H1 (cell line): ENCODE data around the gene FAM81B. TPM values are rescaled to one million over a fixed set of nuclear protein-coding genes. Genes with fewer than 3 reads are reported as not detected.

Source experiments
- CTCF ChIA-PET: fragments of 300-600 bp; sonication (Branson Sonifier 250); formaldehyde crosslinking; loops from one replicate; lab custom pipeline; 2021; ENCODE audit not compliant: partially characterized antibody; lab: Charles Lee
- POLR2A ChIA-PET: fragments of 300-600 bp; sonication (Branson Sonifier 250); formaldehyde crosslinking; loops from one replicate; lab custom pipeline; 2021; ENCODE audit warnings: inconsistent platforms; ENCODE audit not compliant: partially characterized antibody; lab: Charles Lee
- DNase-seq, 2 experiments: peaks; one replicate each; pipeline versions ENCODE4 v3.0.0 to v3.0.0-alpha.2; 2010 to 2022; ENCODE audit warnings: low spot score in 2 of 2, low read depth in 1 of 2, mixed read lengths in 1 of 2
- FAIRE-seq: peaks from 2 replicates; lab custom pipeline; 2011; peaks lifted over from hg19 to GRCh38; lab: Jason Lieb, UNC
- H2AFZ ChIP-seq: 2 replicates; pipeline ENCODE4 v1.8.1; 2012; ENCODE audit warnings: low read length, inconsistent platforms
- H2AK5ac ChIP-seq: 2 replicates; pipeline ENCODE4 v1.6.1; 2013; ENCODE audit warnings: low read depth, low read length
- H2BK120ac ChIP-seq: replicated peaks from 2 replicates; pipeline ENCODE3; 2013; ENCODE audit warnings: low read depth, low read length, inconsistent platforms
- H2BK12ac ChIP-seq: 2 replicates; pipeline ENCODE4 v1.6.1; 2013; ENCODE audit warnings: low read depth, low read length
- H2BK15ac ChIP-seq: 2 replicates; pipeline ENCODE4 v1.6.1; 2013; ENCODE audit warnings: low read length
- H2BK20ac ChIP-seq: 2 replicates; pipeline ENCODE4 v1.6.1; 2013; ENCODE audit warnings: low read length
- H2BK5ac ChIP-seq: 2 replicates; pipeline ENCODE4 v1.6.1; 2013; ENCODE audit warnings: low read depth, low read length
- H3K14ac ChIP-seq: 2 replicates; pipeline ENCODE4 v1.6.1; 2013; ENCODE audit warnings: inconsistent platforms; ENCODE audit not compliant: insufficient read length
- H3K18ac ChIP-seq: 2 replicates; pipeline ENCODE4 v1.6.1; 2013; ENCODE audit warnings: low read length; ENCODE audit errors: extremely low read depth
- H3K23ac ChIP-seq: 2 replicates; pipeline ENCODE4 v1.6.1; 2013; ENCODE audit warnings: inconsistent platforms; ENCODE audit not compliant: insufficient read length
- H3K23me2 ChIP-seq: 2 replicates; pipeline ENCODE4 v1.6.1; 2013; ENCODE audit warnings: low read depth, low read length
- H3K27ac ChIP-seq: 2 replicates; pipeline ENCODE4 v1.6.1; 2011; ENCODE audit warnings: low read depth, low read length, inconsistent platforms
- H3K27me3 ChIP-seq, 4 experiments: replicated peaks in 1 of 4; 1 replicate in 1 of 4; 2 replicates in 3 of 4; pipeline versions ENCODE4 v1.6.1 to v1.8.1; 2011 to 2013; ENCODE audit warnings: low read length in 3 of 4, mild to moderate bottlenecking in 3 of 4, inconsistent platforms in 2 of 4, mixed read lengths in 2 of 4, moderate library complexity in 1 of 4; ENCODE audit not compliant: control insufficient read depth in 3 of 4, insufficient read depth in 3 of 4; ENCODE audit errors: extremely low read depth in 1 of 4
- H3K36me3 ChIP-seq, 4 experiments: 2 replicates each; pipeline versions ENCODE4 v1.6.1 to v1.8.1; 2011 to 2013; ENCODE audit warnings: mild to moderate bottlenecking in 4 of 4, low read length in 3 of 4, moderate library complexity in 2 of 4, control low read depth in 1 of 4, inconsistent platforms in 1 of 4; ENCODE audit not compliant: insufficient read depth in 4 of 4, control insufficient read depth in 2 of 4
- H3K4ac ChIP-seq: replicated peaks from 2 replicates; pipeline ENCODE3; 2013; ENCODE audit warnings: low read length, low read depth, mixed read lengths, inconsistent platforms; ENCODE audit not compliant: insufficient read length
- H3K4me1 ChIP-seq, 4 experiments: replicated peaks in 1 of 4; 1 replicate in 1 of 4; 2 replicates in 3 of 4; pipeline versions ENCODE4 v1.6.1 to v1.8.1; 2011 to 2013; ENCODE audit warnings: low read length in 3 of 4, inconsistent platforms in 2 of 4, mixed read lengths in 1 of 4; ENCODE audit not compliant: insufficient read depth in 4 of 4, control insufficient read depth in 3 of 4
- H3K4me2 ChIP-seq, 2 experiments: 2 replicates each; pipeline versions ENCODE4 v1.6.1 to v1.8.1; 2011 to 2013; ENCODE audit warnings: low read depth in 2 of 2, low read length in 2 of 2, control low read depth in 1 of 2, inconsistent platforms in 1 of 2, mild to moderate bottlenecking in 1 of 2; ENCODE audit not compliant: insufficient read depth in 1 of 2
- H3K4me3 ChIP-seq, 4 experiments: fragments of 200-600, 300-600 bp in 1 of 4; sonication (generic), shearing (Covaris generic), sonication (Bioruptor Twin) in 1 of 4; 2 replicates each; pipeline versions ENCODE4 v1.5.1 to v1.8.1; 2011 to 2016; ENCODE audit warnings: low read length in 4 of 4, low read depth in 3 of 4, control low read depth in 2 of 4, inconsistent platforms in 2 of 4, mild to moderate bottlenecking in 2 of 4, mixed read lengths in 1 of 4, moderate library complexity in 1 of 4; ENCODE audit not compliant: insufficient read depth in 2 of 4; ENCODE audit errors: extremely low read depth in 1 of 4
- H3K56ac ChIP-seq: replicated peaks from 2 replicates; pipeline ENCODE3; 2013; ENCODE audit warnings: low read depth, mild to moderate bottlenecking, mixed read lengths, low read length, inconsistent platforms; ENCODE audit not compliant: insufficient read length
- H3K79me1 ChIP-seq: 2 replicates; pipeline ENCODE4 v1.6.1; 2013; ENCODE audit warnings: low read depth, low read length, control low read depth
- H3K79me2 ChIP-seq, 2 experiments: 2 replicates each; pipeline versions ENCODE4 v1.6.1 to v1.8.1; 2012 to 2013; ENCODE audit warnings: low read length in 2 of 2, mild to moderate bottlenecking in 2 of 2, inconsistent platforms in 1 of 2; ENCODE audit not compliant: insufficient read depth in 2 of 2, control insufficient read depth in 1 of 2
- H3K9ac ChIP-seq, 4 experiments: replicated peaks in 1 of 4; 1 replicate in 1 of 4; 2 replicates in 3 of 4; pipeline versions ENCODE4 v1.6.1 to v1.8.1; 2011 to 2013; ENCODE audit warnings: low read depth in 3 of 4, low read length in 3 of 4, control low read depth in 2 of 4, mild to moderate bottlenecking in 2 of 4, moderate library complexity in 2 of 4, inconsistent platforms in 1 of 4; ENCODE audit errors: extremely low read depth in 1 of 4
- H3K9me3 ChIP-seq, 2 experiments: 2 replicates each; pipeline versions ENCODE4 v1.6.1 to v1.8.1; 2012 to 2013; ENCODE audit warnings: mild to moderate bottlenecking in 2 of 2, moderate library complexity in 2 of 2, control low read depth in 1 of 2, inconsistent platforms in 1 of 2, low read depth in 1 of 2, low read length in 1 of 2, mixed read lengths in 1 of 2; ENCODE audit not compliant: insufficient read depth in 2 of 2
- H4K20me1 ChIP-seq, 2 experiments: replicated peaks in 1 of 2; 2 replicates each; pipeline versions ENCODE3 to v1.8.1; 2011 to 2013; ENCODE audit warnings: inconsistent platforms in 2 of 2, low read length in 2 of 2, mild to moderate bottlenecking in 1 of 2; ENCODE audit not compliant: insufficient read depth in 2 of 2, control insufficient read depth in 1 of 2
- H4K5ac ChIP-seq: 2 replicates; pipeline ENCODE4 v1.6.1; 2013; ENCODE audit warnings: low read length, low read depth, mixed read lengths, inconsistent platforms; ENCODE audit not compliant: insufficient read length
- H4K8ac ChIP-seq: 2 replicates; pipeline ENCODE4 v1.8.0; 2013; ENCODE audit warnings: mild to moderate bottlenecking, moderate library complexity, low read length, inconsistent platforms; ENCODE audit not compliant: insufficient read depth; ENCODE audit errors: extremely low read depth
- H4K91ac ChIP-seq: replicated peaks from 2 replicates; pipeline ENCODE3; 2013; ENCODE audit warnings: low read length, mixed read lengths, inconsistent platforms; ENCODE audit not compliant: insufficient read length
- SP1 ChIP-seq: IDR thresholded peaks from 2 replicates; pipeline ENCODE4 v1.6.1; 2011; ENCODE audit warnings: low read depth, low read length
- WGBS, 2 experiments: shearing (Covaris generic) in 1 of 2; methylation state at CpG; one replicate each; pipeline versions ENCODE4 v1.1.6 to v1.1.7; 2013 to 2015; ENCODE audit warnings: low lambda C conversion rate in 2 of 2, mixed read lengths in 2 of 2, inconsistent platforms in 1 of 2, low coverage in 1 of 2, missing lambda C conversion rate in 1 of 2; ENCODE audit not compliant: insufficient replicate concordance in 2 of 2, insufficient coverage in 1 of 2, insufficient read length in 1 of 2; ENCODE audit errors: extremely low coverage in 1 of 2, missing lambda C conversion rate in 1 of 2; 5-methylcytosine and 5-hydroxymethylcytosine counted together
- polyA plus RNA-seq, 7 experiments: library from polyadenylated mRNA; depleted of rRNA in 3 of 7; stranded (reverse) in 5 of 7; unstranded in 2 of 7; fragments of >200 nt in 5 of 7; fragments of 200-250 nt in 2 of 7; gene quantifications; 1 replicate in 5 of 7; 2 replicates in 1 of 7; 4 replicates in 1 of 7; pipeline versions ENCODE4 v1.2.1 to v1.2.3, GENCODE V29; 2011 to 2013; ENCODE audit warnings: missing spikeins in 2 of 7, mixed read lengths in 2 of 7
- total RNA-seq: library from RNA; stranded (reverse); fragmentation: NEBNext Ultra II Directional; extraction: Animal tissue kit (Norgen Biotek cat#: 25700); gene quantifications from 2 replicates; pipeline ENCODE4 v1.2.1, GENCODE V29; 2021

FAM81B gene
- total and polyA plus RNA-seq, 2 of the 8 experiments (the other 6 are each of a cell fraction or from before 2014, with no cell fraction given) = not detected

- H3K79me2 ChIP-seq = no peaks in the 10 kb centered on the region
- peaks cover 0 to 3% (median 0%) of the 10 kb centered on the region in 4 experiments; a peak in 1 of 7 replicates for H3K4me1 ChIP-seq
- H4K5ac ChIP-seq = no peak overlapping the region
- H2AFZ ChIP-seq = no peak overlapping the region
- H2AK5ac ChIP-seq = no peak overlapping the region
- CTCF ChIA-PET = interaction anchor here (1.4 kb wide), 1 partner anchor 60 kb away, joined by 4 read pairs; no protein-coding TSS in a partner anchor
- H3K23me2 ChIP-seq = no peaks in the 10 kb centered on the region
- H3K14ac ChIP-seq = no peak overlapping the region
- no peak overlapping the region for H3K18ac ChIP-seq
- H3K27ac ChIP-seq = no peak overlapping the region
- H2BK5ac ChIP-seq = no peak overlapping the region
- H3K9ac ChIP-seq = no peak overlapping the region
- H3K9me3 ChIP-seq = no peaks in the 10 kb centered on the region
- no peak overlapping the region for H3K23ac ChIP-seq
- no peak for DNase-seq
- no peak overlapping the region for H3K4ac ChIP-seq
- H2BK15ac ChIP-seq = no peak overlapping the region
- H4K91ac ChIP-seq = no peak overlapping the region
- no peak overlapping the region for H2BK20ac ChIP-seq
- no peak overlapping the region for H2BK120ac ChIP-seq
- no peaks in the 10 kb centered on the region for H3K36me3 ChIP-seq
- H3K4me3 ChIP-seq = no peak overlapping the region
- H4K8ac ChIP-seq = no peak overlapping the region
- no peak overlapping the region for H3K4me2 ChIP-seq
- no peak overlapping the region for H3K56ac ChIP-seq
- 93% methylated on average over 1 of the region's 1 CpG; no CpG with 5 or more reads in 1 of the 2 experiments for WGBS, 2 experiments
- no peak overlapping the region for H2BK12ac ChIP-seq
- H3K27me3 ChIP-seq = no peaks in the 10 kb centered on the region
- no peak for FAIRE-seq
- POLR2A ChIA-PET = no interaction called here
- no peaks in the 10 kb centered on the region for H3K79me1 ChIP-seq
- H4K20me1 ChIP-seq = no peaks in the 10 kb centered on the region
- TF ChIP-seq SP1 = no peak
Measured at GRCh38 chr5:95447961-95448360, 56.8 kb downstream of the FAM81B start.
